MV-4-11 (cell line): ENCODE results near the gene HYI.
A peak's percentile ranks its signal among the peaks of the same experiment; 100 is the strongest.
"Not testable (repeated sequence)": the region's sequence is repeated elsewhere in the genome, so short reads cannot be mapped to it uniquely, and the experiment has no call there.

ENCODE experiments used
- DNase-seq: peaks from one replicate; lab custom pipeline; 2025; lab: John Stamatoyannopoulos, UW

HYI gene

DNA sequence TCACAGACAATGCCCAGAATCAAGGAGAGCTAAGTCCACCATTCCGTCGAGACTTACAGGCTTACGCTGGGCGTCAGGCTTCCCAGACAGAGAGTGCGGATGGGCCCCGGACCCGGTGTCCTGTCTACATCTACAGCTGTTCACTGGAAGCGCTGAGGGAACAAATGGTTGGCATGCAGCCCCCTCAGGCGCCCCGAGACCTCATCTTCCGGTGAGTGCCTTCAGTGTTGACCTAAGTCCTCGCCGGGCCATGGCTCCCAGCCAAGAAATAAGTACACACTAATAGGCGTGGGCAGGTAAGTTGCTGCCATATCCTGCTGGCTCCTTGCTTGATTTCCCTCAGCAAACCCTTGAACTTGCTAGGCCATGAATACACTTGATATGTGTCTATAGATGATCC, 26.2 kb downstream of the HYI start:
- no peak for DNase-seq

- no peak for DNase-seq
Observed at GRCh38 chr1:43426221-43426620, 27.5 kb downstream of the HYI start.

- DNase-seq = no peak
Observed at GRCh38 chr1:43425045-43425444, 28.7 kb downstream of the HYI start.

DNA sequence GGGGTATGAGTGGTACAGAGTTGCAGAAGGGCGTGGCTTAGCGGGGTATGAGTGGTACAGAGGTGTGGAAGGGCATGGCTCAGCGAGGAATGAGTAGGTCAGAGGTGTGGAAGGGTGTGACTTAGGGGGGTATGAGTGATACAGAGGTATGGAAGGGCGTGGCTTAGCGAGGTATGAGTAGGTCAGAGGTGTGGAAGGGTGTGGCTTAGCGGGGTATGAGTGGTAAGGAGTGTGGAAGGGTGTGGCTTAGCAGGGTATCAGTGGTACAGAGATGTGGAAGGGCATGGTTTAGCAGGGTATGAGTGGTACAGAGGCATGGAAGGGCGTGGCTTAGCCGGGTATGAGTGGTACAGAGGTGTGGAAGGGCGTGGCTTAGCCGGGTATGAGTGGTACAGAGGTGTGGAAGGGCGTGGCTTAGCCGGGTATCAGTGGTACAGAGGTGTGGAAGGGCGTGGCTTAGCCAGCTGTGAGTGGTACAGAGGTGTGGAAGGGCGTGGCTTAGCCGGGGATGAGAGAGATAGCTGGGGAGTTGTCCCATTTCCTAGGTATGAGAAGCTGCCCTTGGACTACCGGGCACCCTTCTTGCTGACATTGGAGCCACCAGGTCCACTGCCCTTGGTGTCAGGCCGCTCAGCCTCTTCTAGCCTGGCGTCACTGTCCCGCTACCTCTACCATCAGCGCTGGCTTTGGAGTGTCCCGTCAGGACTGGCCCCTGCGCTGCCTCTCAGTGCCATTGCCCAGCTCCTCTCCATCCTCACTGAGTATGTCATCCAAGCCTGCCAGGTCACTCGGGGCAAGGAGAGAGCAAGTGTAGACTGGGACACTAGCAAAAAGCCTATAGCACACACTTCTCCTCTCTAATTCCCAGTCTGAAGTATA, 29.8 kb downstream of the HYI start:
- DNase-seq = no peak

- no peak for DNase-seq
Observed at GRCh38 chr1:43422995-43423671, 30.6 kb downstream of the HYI start.

DNA sequence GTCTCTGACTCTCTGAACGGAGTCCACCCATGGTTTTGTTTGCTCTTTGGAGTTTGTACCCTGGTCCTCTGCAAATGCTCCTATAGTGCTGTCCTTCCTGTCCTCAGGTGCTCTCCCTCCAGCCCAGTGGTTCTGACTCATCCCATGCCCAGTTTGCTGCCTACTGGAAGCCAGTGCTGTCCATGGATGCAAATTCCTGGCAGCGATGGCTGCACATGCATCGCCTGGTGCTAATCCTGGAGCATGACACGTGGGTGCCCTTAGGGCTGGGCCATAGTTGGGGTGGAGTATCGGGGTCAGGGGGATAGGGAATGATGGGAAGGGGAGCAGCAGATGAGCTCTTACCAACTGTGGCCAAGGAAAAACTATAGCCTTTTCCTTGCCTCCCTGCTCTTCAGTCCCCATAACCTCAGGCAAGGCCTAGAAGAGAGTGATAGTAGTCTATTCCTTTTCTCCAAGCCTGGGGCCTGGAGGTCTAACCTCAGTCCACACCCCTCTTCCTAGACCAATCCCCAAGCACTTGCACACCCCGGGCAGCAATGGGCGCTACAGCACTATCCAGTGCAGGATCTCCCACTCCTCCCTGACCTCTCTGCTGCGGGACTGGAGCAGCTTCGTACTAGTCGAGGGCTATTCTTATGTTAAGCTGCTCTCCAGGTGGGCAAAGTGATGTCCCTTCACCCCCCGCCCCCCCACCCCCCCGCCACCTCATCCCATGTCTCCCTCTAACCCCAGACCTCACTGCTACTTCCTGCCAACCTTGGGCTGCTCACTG, 31.6 kb downstream of the HYI start:
- no peak for DNase-seq

- DNase-seq = no peak
Observed at GRCh38 chr1:43421396-43421795, 32.3 kb downstream of the HYI start.

DNA sequence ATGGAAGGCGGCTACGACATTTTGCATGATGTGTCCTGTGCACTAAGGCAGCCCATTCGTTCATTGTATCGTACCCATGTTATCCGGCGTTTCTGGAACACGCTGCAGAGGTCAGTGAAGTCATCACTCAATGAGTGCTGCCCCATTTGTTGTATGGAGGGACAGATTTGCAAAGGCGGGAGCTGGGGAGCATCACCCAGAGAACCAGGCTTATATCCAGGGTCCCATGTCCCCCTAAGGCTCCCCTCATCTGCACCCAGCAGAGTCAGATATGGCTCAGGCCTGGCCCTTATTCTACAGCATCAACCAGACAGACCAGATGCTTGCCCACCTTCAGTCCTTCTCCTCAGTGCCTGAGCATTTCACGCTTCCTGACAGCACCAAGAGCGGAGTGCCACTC, 32.9 kb downstream of the HYI start:
- no peak for DNase-seq

- DNase-seq = no peak
Observed at GRCh38 chr1:43419627-43420425, 33.9 kb downstream of the HYI start.

- DNase-seq = no peak
Observed at GRCh38 chr1:43418858-43419257, 34.9 kb downstream of the HYI start.

DNA sequence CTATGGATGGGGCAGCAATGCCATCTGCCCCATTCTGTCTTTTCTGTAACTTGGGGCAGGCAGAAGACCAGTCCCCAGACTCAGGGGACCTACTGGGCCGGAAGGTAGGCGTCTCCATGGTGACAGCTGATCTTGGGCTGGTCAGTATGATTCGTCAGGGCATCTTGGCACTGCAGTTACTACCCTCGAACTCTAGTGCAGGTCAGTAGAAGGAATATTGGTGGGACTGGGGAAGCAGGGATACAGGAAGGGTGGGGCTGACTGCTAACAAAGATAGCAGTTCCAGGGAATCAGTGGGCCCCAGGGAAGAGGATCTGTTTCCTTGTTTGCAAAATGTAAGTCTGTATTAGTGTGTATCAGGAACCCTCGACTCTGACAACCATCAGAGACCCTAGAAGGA, 37.8 kb downstream of the HYI start:
- no peak for DNase-seq

DNA sequence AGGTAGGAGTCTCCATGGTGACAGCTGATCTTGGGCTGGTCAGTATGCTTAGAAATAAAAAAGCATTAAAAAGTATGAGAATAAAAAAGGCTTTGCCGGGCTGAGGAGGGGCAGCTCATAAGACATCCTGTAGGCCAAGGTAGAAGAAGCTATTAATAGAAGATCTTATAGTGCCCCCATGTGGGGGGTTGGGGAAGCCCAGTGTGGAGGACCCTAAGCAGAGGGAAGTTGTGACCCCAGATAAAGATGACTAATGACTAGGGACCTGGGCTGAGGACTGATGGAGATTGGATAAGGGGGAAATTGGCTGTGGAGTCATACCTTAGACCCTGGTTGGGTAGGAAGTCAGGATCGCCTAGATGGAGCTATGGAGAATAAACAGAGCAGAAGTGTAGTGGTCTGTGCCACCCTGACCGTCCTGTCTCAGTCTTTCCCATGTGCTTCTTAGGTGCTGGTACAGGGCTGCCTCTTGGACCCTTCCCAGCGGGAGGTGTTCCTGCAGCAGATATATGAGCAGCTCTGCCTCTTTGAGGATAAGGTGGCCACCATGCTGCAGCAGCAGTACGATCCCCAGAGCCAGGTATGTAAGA, 39.0 kb downstream of the HYI start:
- peak; percentile 55 for DNase-seq

DNA sequence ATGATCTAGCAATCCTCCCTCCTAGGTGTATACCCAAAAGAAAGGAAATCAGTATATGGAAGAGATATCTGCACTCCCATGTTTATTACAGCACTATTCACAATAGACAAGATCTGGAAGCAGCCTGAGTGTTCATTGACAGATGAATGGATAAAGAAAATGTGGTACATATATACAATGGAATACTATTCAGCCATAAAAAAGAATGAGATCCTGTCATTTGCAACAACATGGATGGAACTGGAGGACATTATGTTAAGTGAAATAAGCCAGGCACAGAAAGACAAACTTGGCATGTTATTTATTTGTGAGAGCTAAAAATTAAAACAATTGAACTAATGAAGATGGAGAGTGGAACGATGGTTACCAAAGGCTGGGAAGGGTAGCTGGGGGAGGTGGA, 40.3 kb downstream of the HYI start:
- DNase-seq = not testable (repeated sequence)

GRCh38 chr1:43410571-43410970, 43.2 kb downstream of the HYI start:
- no peak for DNase-seq

DNA sequence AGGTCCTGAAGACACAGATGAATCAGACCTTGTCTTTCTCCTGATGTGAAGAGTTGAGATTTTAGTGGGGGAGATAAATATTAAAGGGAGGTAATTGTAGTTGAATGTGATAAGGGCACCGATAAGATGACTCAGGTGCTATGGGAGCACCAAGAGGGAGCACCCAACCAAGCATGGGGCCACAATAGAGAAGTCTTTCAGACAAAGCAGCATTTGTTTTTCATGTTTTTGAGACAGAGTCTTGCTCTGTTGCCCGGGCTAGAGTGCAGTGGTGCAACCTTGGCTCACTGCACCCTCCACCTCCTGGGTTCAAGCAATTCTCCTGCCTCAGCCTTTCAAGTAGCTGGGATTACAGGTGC, 47.9 kb downstream of the HYI start:
- no peak for DNase-seq

GRCh38 chr1:43405219-43405875, 48.4 kb downstream of the HYI start:
- DNase-seq = no peak

GRCh38 chr1:43404353-43404752, 49.4 kb downstream of the HYI start:
- DNase-seq = no peak

GRCh38 chr1:43402089-43402865, 51.5 kb downstream of the HYI start:
- DNase-seq = no peak
